HS-27A (cell line): ENCODE data around the gene DLGAP4.
"Not testable (repeated sequence)": the region's sequence is repeated elsewhere in the genome, so short reads cannot be mapped to it uniquely, and the experiment has no call there.

Experiments
- DNase-seq: peaks from one replicate; pipeline ENCODE4 v3.0.0-alpha.2; 2012; ENCODE audit warnings: low read depth, missing footprints

The DLGAP4 gene

DNA sequence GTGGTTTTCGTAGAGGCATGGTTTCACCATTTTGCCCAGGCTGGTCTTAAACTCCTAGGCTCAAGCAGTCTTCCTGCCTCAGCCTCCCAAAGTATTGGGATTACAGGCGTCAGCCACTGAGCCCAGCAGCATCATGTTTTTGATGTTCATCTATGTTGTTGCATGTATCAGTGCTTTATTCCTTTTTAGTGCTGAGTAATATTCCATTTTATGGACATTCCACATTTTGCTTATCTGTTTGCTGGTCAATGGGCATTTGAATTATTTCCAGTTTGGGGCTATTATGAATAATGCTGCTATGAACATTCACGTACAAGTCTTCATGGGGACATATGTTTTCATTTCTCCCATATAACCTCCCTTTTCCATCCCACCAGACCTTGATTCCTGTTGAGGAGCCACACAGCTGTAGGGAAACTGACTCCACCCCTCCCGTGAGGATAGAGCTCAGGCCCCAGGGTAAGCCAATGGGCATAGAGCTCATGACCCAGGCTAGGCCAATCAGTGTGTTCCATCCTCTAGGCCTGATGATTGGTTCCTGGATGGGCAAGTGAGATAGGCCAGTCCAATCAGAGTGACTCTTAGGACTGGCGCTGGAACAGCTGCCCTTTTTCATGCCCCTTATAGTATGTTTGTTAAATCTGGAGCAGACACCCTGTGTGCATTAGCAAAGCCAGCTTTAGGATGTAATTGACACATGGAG is 49.5 kb downstream of the DLGAP4 start:
- DNase-seq = no peak

- no peak for DNase-seq
These were observed 53.7 kb downstream of the DLGAP4 start for GRCh38 chr20:36359668-36360406.

DNA sequence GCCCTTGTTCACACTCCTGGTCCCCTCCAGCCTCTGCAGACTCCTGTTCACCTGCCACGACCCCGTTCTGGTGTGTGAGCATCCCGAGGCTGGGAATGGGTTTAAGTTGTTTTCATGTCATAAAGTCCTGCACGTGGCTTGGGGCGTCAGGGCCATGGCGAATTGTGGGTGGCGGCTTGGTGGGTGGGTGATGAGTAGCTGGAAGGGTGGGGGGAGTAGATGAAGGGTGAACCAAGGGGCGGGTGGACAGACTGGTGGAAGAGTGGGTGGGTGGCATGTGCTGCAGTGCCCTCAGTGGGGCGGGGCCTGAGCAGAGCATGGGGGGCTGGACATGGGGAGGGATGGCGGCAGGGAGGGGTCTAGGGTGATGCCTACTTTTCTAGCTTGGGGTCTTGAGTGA is 54.3 kb downstream of the DLGAP4 start:
- no peak for DNase-seq

GRCh38 chr20:36361406-36361805 is 55.3 kb downstream of the DLGAP4 start:
- DNase-seq = no peak

DNA sequence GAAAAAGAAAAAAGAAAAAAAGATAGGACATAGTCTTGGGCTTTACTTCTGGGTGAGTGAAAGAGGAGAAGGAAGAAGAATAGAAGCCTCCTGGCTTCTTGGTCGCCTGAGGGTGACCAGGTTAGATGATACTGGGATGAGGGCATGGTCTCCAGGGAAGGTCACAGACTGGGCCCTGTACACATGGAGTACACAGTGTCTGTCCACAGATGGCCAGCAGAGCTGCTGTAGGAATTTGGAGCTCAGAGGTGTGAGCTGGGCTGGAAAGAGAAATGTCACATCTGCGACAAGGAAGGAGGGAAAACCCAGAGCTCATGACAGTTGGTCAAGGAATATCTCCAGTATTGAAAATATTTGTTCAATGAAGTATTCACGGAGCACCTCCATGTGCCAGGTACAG is 56.1 kb downstream of the DLGAP4 start:
- no peak for DNase-seq

DNA sequence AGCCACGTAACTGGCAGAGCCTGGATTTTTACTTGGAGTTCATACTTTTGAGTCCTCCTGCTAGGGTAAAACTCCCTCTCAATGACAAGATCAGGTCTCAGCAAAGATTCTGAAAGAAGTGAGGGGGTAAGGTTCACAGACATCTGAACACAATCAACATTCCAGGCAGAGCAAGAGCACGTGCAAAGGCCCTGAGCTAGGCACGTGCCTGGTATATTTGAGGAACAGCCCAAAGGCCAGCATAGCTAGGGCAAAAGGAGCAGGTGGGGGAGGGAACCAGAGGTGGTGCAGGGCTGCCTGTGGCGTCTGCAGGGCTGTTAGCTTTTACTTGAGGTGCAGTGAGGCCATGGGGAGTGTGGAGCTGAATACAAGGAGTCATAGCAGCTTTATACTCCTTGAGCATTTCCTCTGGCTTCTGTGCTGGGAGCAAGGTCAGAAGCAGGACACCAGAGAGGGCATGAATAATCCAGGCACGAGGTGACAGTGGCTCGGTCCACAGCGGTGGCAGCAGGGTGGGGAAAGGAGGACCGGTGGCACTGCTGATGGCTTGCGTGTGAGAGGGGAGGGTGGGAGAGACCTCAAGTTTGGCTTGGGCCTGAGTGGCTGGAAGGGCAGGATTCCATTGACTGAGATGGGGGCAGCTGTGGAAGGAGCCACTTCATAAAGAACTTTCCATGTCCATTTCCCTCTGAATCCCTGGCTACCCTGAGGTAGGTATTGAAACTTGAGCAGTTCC is 57.0 kb downstream of the DLGAP4 start:
- no peak for DNase-seq

DNA sequence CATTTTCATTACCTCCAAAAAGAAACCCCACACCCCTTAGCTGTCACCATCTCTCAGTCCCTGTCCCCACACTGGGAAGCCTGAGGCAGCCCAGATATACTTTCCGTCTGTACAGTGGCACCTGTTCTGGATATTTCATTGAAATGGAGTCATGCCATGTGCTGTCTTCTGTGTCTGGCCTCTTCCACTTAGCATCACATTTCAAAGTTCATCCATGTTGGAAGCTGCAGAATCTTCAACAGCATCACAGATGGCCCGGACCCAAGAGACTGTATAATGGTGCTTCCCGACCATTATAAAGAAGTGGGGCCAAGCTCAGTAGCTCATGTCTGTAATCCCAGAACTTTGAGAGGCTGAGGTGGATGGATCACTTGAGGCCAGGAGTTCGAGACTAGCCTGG is 58.4 kb downstream of the DLGAP4 start:
- DNase-seq = no peak

GRCh38 chr20:36366623-36367369 is 60.7 kb downstream of the DLGAP4 start:
- no peak for DNase-seq

DNA sequence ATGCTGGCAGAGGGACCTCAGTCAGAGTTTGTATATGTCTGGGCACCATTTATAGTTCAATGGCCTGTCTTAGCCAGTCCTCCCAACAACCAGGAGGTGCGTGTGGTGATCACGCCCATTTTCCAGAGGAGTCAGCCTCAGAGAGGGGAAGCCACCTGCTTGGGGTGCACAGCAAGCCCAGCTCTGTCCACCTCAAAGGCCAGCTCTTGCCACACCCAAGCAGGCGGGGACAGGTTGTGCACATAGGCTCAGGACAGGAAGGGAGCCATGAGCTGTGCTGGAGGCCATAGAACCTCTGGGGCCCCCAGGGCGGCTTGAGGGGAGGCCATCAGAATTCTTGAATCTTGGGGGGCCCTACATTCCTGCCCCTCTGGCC is 61.2 kb downstream of the DLGAP4 start:
- DNase-seq = no peak

DNA sequence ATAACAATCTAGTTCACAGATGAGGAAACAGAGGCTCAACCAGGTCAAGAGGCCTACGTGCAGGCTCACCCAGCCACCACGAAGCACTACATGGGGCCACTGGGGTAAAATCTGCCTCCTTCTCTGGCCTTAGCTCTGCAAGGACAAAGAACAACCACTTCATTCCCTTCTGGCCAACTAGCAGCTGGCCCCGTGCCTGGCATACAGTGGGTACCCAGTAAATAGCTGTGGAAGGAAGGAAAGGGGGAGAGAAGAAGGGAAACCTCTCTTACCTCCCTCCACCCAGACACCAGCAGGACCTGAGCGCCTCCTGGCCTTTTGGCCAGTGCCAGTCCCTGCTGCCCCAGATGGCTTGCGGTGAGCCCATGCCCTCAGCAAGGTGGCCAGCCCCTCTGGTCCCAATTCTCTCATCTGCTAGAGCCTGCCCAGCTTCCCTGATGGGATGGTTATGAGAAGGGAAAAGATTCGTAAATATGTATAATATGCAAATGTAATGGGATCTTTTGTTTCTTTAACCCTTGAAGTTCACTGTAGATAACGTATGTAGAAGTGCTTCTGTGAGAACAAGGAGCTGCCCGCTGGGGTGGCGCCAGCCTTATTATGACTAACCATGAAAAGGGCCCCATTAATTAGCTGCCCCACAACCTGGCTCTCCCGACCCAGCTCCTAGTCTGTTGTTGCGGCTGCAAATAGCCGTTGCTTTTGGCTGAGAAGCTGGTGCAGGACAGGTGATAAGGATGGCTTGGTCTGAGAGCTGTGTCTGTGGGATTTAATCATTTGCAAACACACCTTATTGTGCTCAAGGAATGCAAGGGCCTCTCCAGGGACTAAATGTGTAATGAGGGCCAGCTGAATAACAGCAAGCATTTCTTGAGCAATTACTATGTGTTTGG is 62.0 kb downstream of the DLGAP4 start:
- DNase-seq = no peak

DNA sequence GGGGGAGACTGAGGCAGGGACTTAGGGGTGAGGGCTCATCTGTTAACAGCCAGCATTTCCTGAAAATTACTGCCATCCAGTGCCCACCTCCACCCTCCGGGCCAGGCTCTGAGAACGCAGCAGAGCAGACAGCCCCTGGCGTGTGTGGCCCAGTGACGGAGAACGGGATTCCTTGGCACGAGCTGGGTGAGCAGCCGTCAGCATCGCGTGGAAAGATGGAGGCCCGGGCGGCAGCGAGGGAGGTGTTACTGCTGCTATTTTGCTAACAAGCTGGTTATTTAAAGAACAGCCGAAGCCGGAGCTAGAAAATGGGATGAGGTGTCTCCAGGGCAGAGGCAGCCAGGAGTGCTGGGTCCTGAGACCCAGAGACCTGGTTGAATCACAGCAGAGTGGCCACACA is 62.7 kb downstream of the DLGAP4 start:
- no peak for DNase-seq

DNA sequence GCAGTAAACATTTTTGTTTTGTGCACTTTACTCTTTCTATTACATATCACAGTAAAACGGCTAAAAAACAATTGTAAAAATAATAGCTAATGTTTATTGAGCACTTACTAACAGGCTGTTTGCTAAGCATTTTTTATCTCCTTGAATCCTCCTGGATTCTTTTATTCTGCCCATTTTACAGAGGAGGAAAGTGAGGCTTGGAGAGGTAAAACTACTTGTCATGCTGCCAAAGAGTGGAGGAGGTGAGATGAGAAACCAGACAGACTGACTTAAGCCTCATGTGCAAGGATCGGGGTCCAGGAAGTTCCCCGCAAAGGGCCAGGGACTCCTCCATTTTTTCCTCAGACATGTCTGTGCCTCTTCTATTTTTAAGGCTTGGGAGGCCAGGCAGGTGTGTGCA is 63.6 kb downstream of the DLGAP4 start:
- no peak for DNase-seq

- DNase-seq = no peak
These were observed 65.1 kb downstream of the DLGAP4 start for GRCh38 chr20:36370991-36371790.

DNA sequence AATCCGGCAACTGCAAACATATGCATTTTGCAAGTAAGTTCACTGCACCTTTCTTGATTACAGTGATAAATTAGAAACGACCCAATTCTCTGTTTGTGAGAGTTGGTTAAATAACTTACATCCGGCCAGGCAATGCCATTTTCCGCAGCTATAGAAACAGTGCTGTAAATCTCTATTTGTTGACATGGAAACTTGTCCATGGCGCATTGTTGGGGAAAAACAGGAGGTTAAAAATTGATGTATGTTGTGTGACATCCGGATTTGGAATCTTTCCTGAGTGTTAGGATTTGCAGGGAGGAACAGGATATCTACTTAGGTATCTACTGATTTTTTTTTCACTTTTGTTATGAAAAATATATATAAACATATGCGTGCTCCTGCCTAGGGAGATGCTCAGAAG is 66.5 kb downstream of the DLGAP4 start:
- DNase-seq = no peak

GRCh38 chr20:36373089-36373488 is 67.0 kb downstream of the DLGAP4 start:
- no peak for DNase-seq

- DNase-seq = no peak
These were observed 68.9 kb downstream of the DLGAP4 start for GRCh38 chr20:36374995-36375394.

DNA sequence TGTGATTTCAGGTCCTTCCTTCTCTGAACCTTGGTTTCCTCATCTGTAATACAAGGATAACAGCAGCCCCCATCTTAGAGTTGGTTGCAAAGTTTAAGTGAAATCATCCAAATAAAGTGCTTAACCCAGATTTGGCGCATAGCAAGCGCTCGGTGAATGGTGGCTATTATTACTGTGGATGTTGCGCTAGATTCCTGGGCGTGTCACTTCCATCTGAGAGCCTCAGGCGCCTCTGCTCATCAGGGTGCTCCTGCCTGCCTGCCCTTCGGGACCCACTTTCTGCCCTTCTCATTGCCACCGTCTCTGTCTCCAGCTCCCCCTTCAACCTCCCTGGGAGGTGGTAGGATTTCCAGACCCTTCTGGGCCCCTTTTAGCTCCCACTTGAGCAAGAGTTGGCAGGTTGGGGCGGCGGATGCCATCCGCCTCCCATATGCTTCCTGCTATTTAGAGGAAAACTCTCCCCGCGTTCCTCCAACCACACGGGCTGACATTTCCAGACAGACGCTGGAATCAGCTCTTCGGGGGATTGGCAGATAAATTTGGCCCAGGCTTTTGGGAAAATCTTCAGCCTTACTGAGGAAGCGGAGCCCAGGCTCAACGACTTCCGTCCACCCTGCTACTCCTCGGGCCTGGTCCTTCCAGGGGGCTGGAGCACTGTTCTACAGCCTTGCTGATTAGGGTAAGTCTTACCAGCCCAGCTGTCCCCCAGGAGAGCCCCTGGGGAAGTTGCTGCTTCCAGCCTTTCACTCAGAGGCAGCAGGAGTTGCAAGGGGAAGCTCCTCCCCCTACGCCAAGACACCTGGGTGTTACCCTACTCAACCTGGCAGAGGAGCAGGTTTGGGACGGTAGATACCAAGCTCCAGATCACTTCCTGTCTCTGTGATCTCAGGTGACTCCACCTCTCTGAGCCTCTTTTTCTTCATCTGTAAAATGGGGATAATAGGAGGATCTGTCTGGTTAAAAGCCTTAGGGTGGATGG is 71.5 kb downstream of the DLGAP4 start:
- DNase-seq = no peak

GRCh38 chr20:36378686-36379085 is 72.5 kb downstream of the DLGAP4 start:
- DNase-seq = no peak

DNA sequence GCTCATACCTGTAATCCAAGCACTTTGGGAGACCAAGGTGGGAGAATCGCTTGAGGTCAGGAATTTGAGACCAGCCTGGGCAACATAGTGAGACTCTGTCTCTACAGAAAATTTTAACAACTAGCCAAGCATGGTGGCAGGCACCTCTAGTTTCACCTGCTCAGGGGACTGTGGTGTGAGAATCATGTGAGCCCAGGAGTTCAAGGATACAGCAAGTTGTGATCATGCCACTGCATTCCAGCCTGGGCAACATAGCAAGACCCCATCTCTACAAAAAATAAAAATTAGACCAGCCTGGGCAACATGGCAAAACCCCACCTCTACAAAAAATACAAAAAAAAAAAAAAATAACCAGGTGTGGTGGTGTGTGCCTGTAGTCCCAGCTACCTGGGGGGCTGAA is 73.8 kb downstream of the DLGAP4 start:
- not testable (repeated sequence) for DNase-seq
